CD4-positive, alpha-beta T cell (primary cell): ENCODE results near the gene IER5. TPM values are rescaled to one million over a fixed set of nuclear protein-coding genes. Genes with fewer than 3 reads are reported as not detected.

Experiments used
- ATAC-seq: fragments of 200-7000 bp; cut with Tn5 transposase; one replicate; pipeline ENCODE4 v1.10.0; 2022; ENCODE audit warnings: mild to moderate bottlenecking; ENCODE audit not compliant: poor library complexity
- CTCF ChIA-PET: fragments of 350-600 bp; sonication (Branson Sonifier 250); formaldehyde crosslinking; loops from one replicate; lab custom pipeline; 2021; ENCODE audit warnings: antibody characterized with exemption, inconsistent platforms; lab: Charles Lee
- POLR2A ChIA-PET: fragments of 350-600 bp; sonication (Branson Sonifier 250); formaldehyde crosslinking; loops from one replicate; lab custom pipeline; 2021; ENCODE audit warnings: antibody characterized with exemption, inconsistent platforms; lab: Charles Lee
- DNase-seq, 14 experiments: peaks; one replicate each; pipeline ENCODE4 v3.0.0-alpha.2; 2013 to 2020; ENCODE audit warnings: mixed read lengths in 2 of 14
- H3K27ac ChIP-seq, 2 donors: one replicate each; pipeline versions ENCODE4 v1.5.1 to v1.7.0; 2013; ENCODE audit warnings: low read length in 2 of 2, low read depth in 1 of 2, mild to moderate bottlenecking in 1 of 2
- H3K27me3 ChIP-seq, 2 experiments: 1 replicate in 1 of 2; 2 replicates in 1 of 2; pipeline versions ENCODE4 v1.6.1 to v1.7.0; 2013; ENCODE audit warnings: low read length in 2 of 2, control low read depth in 1 of 2, mild to moderate bottlenecking in 1 of 2, moderate library complexity in 1 of 2; ENCODE audit not compliant: insufficient read depth in 2 of 2, control insufficient read depth in 1 of 2
- H3K36me3 ChIP-seq: one replicate; pipeline ENCODE4 v1.6.1; 2013; ENCODE audit warnings: low read length, control low read depth; ENCODE audit not compliant: insufficient read depth
- H3K4me1 ChIP-seq: one replicate; pipeline ENCODE4 v1.6.1; 2013; ENCODE audit warnings: low read length, control low read depth; ENCODE audit not compliant: insufficient read depth
- H3K4me3 ChIP-seq: one replicate; pipeline ENCODE4 v1.5.1; 2013; ENCODE audit warnings: mild to moderate bottlenecking, low read length, moderate library complexity
- H3K9me3 ChIP-seq, 2 experiments: 1 replicate in 1 of 2; 2 replicates in 1 of 2; pipeline versions ENCODE4 v1.6.1 to v1.7.0; 2013; ENCODE audit warnings: low read length in 2 of 2, mild to moderate bottlenecking in 2 of 2, control low read depth in 1 of 2, moderate library complexity in 1 of 2; ENCODE audit not compliant: control insufficient read depth in 1 of 2, insufficient read depth in 1 of 2
- H3K27ac Mint-ChIP-seq: one replicate; pipeline ENCODE4 v1.8.0; 2020; ENCODE audit warnings: mixed read lengths
- H3K27me3 Mint-ChIP-seq: one replicate; pipeline ENCODE4 v1.8.0; 2021; ENCODE audit warnings: mixed read lengths
- H3K36me3 Mint-ChIP-seq: one replicate; pipeline ENCODE4 v1.8.0; 2021; ENCODE audit warnings: low read depth, mixed read lengths
- H3K4me1 Mint-ChIP-seq: one replicate; pipeline ENCODE4 v1.8.0; 2021; ENCODE audit warnings: low read depth, mixed read lengths
- H3K4me3 Mint-ChIP-seq: one replicate; pipeline ENCODE4 v1.8.0; 2020; ENCODE audit warnings: mild to moderate bottlenecking, mixed read lengths
- H3K9me3 Mint-ChIP-seq: one replicate; pipeline ENCODE4 v1.8.0; 2020; ENCODE audit warnings: mixed read lengths
- CTCF ChIP-seq: fragments of 200-600 bp; IDR thresholded peaks from one replicate; pipeline ENCODE4 v1.8.0; 2022; ENCODE audit warnings: antibody characterized with exemption, mild to moderate bottlenecking
- intact Hi-C, 2 experiments: fragments of 100-400 bp; cut with DNase I in 1 of 2; cut with micrococcal nuclease in 1 of 2; formaldehyde crosslinking; loops; one replicate each; pipeline versions ENCODE4 v1.15.1 to v1.9.0; 2023 to 2025; cut with DNase I, micrococcal nuclease
- total RNA-seq, 174 experiments: library from RNA in 2 of 174; stranded (reverse) in 2 of 174; gene quantifications; one replicate each; pipeline ENCODE4 v1.2.3 and lab custom pipeline; 2021 to 2026

Gene IER5
- total RNA-seq, 2 experiments from 2014 or later: 53.8 to 54.1 TPM

- CTCF ChIA-PET: interaction anchor here (1.2 to 4.3 kb wide), 5 partner anchors 8 to 334 kb away, joined by 3 to 31 read pairs (median 6); no protein-coding TSS in a partner anchor
- Mint-ChIP-seq H3K27ac (peak overlapping the region; percentile 93), H3K4me3 (peak overlapping the region; percentile 95), H3K4me1 (peaks cover 46% of the 10 kb centered on the region), H3K9me3 (no peaks in the 10 kb centered on the region), H3K27me3 (no peaks in the 10 kb centered on the region), H3K36me3 (peaks cover 18% of the 10 kb centered on the region)
- peak overlapping the region; percentile 95 to 97 for H3K27ac ChIP-seq
- no peak for TF ChIP-seq CTCF
- intact Hi-C loops: loop anchor here (1.0 to 10.0 kb wide), 2 partner anchors 14 to 1206 kb away; partner anchors contain the start of gene TOR1AIP1 (in 1 of the 2)
- ATAC-seq (peak; percentile 18), DNase-seq (peak in 9 of 14 experiments; percentile 14 to 74 (median 26))
- peaks cover 9% of the 10 kb centered on the region for H3K4me1 ChIP-seq
- POLR2A ChIA-PET: interaction anchor here (0.9 to 6.5 kb wide), 16 partner anchors 12 to 1208 kb away, joined by 3 to 231 read pairs (median 6); partner anchors contain the start of genes ACBD6, MR1 and TOR1AIP1
- H3K9me3 ChIP-seq: no peaks in the 10 kb centered on the region
- peaks cover 12% of the 10 kb centered on the region for H3K36me3 ChIP-seq
- H3K4me3 ChIP-seq: peak overlapping the region; percentile 90
- H3K27me3 ChIP-seq: no peaks in the 10 kb centered on the region
Measured at GRCh38 chr1:181090641-181091126, 2.2 kb downstream of the IER5 start.

- Mint-ChIP-seq H3K36me3 (peaks cover 18% of the 10 kb centered on the region), H3K9me3 (no peaks in the 10 kb centered on the region), H3K4me1 (peaks cover 46% of the 10 kb centered on the region), H3K27ac (peak overlapping the region; percentile 93), H3K27me3 (no peaks in the 10 kb centered on the region), H3K4me3 (peak overlapping the region; percentile 95)
- CTCF ChIA-PET: interaction anchor here (1.1 to 4.3 kb wide), 7 partner anchors 7 to 333 kb away, joined by 3 to 31 read pairs (median 6); partner anchors contain the start of gene STX6
- H3K27ac ChIP-seq: peak overlapping the region; percentile 95 to 97
- peaks cover 9% of the 10 kb centered on the region for H3K4me1 ChIP-seq
- POLR2A ChIA-PET: interaction anchor here (1.2 to 6.5 kb wide), 8 partner anchors 11 to 1209 kb away, joined by 4 to 231 read pairs (median 15); partner anchors contain the start of genes MR1 and TOR1AIP1
- H3K9me3 ChIP-seq: no peaks in the 10 kb centered on the region
- DNase-seq (no peak), ATAC-seq (no peak)
- no peak for TF ChIP-seq CTCF
- intact Hi-C loops: loop anchor here in 1 of 2 experiments (10.0 kb wide), 1 partner anchor 1207 kb away; the partner anchor contains the start of gene TOR1AIP1
- H3K36me3 ChIP-seq: peaks cover 12% of the 10 kb centered on the region
- no peaks in the 10 kb centered on the region for H3K27me3 ChIP-seq
- H3K4me3 ChIP-seq: peak overlapping the region; percentile 90
Measured at GRCh38 chr1:181091309-181092040, 3.0 kb downstream of the IER5 start.

GRCh38 chr1:181092056-181092455 lies 3.6 kb downstream of the IER5 start:
- H3K4me1 Mint-ChIP-seq: peaks cover 46% of the 10 kb centered on the region
- ChIA-PET POLR2A (interaction anchor here (3.8 to 6.5 kb wide), 2 partner anchors 11 to 68 kb away, joined by 19 to 231 read pairs; no protein-coding TSS in a partner anchor), CTCF (interaction anchor here (1.1 to 4.3 kb wide), 3 partner anchors 12 to 70 kb away, joined by 3 to 31 read pairs (median 6); partner anchors contain the start of gene STX6)
- H3K9me3 Mint-ChIP-seq: no peaks in the 10 kb centered on the region
- DNase-seq (no peak), ATAC-seq (no peak)
- Histone ChIP-seq H3K36me3 (peaks cover 12% of the 10 kb centered on the region), H3K4me3 (no peak overlapping the region), H3K27me3 (no peaks in the 10 kb centered on the region), H3K4me1 (peaks cover 12% of the 10 kb centered on the region), H3K27ac (no peak overlapping the region), H3K9me3 (no peaks in the 10 kb centered on the region)
- peak overlapping the region; percentile 6 for H3K4me3 Mint-ChIP-seq
- no peak for TF ChIP-seq CTCF
- H3K27ac Mint-ChIP-seq: peak overlapping the region; percentile 18
- intact Hi-C loops: loop anchor here in 1 of 2 experiments (10.0 kb wide), 1 partner anchor 1207 kb away; the partner anchor contains the start of gene TOR1AIP1
- H3K27me3 Mint-ChIP-seq: no peaks in the 10 kb centered on the region
- H3K36me3 Mint-ChIP-seq: peaks cover 18% of the 10 kb centered on the region
